H9 (cell line): ENCODE measurements around the gene GPATCH2. TPM values are rescaled to one million over a fixed set of nuclear protein-coding genes. Genes with fewer than 3 reads are reported as not detected.

ENCODE experiments used
- DNase-seq: peaks from one replicate; pipeline ENCODE4 v3.0.0-alpha.2; 2017
- H2AFZ ChIP-seq: one replicate; pipeline ENCODE4 v1.6.1; 2013; ENCODE audit warnings: mild to moderate bottlenecking, low read length, control low read depth, moderate library complexity
- H2AK5ac ChIP-seq: 2 replicates; pipeline ENCODE4 v1.6.1; 2013; ENCODE audit warnings: low read length, control low read depth, mixed read lengths; ENCODE audit not compliant: insufficient read length
- H2BK120ac ChIP-seq: one replicate; pipeline ENCODE4 v1.6.1; 2013; ENCODE audit warnings: low read depth, mild to moderate bottlenecking, low read length, control low read depth, inconsistent platforms; ENCODE audit not compliant: poor library complexity, severe bottlenecking
- H2BK12ac ChIP-seq: 2 replicates; pipeline ENCODE4 v1.6.1; 2013; ENCODE audit warnings: low read length, control low read depth, mixed read lengths, low read depth; ENCODE audit not compliant: insufficient read length
- H2BK15ac ChIP-seq: 2 replicates; pipeline ENCODE4 v1.6.1; 2013; ENCODE audit warnings: low read depth, low read length, control low read depth
- H2BK20ac ChIP-seq: one replicate; pipeline ENCODE4 v1.6.1; 2013; ENCODE audit warnings: low read depth, mild to moderate bottlenecking, low read length, control low read depth, inconsistent platforms; ENCODE audit not compliant: poor library complexity, severe bottlenecking
- H2BK5ac ChIP-seq: 2 replicates; pipeline ENCODE4 v1.6.1; 2013; ENCODE audit warnings: low read length, control low read depth, mixed read lengths; ENCODE audit not compliant: insufficient read length
- H3K14ac ChIP-seq: 2 replicates; pipeline ENCODE4 v1.6.1; 2013; ENCODE audit warnings: low read length, control low read depth; ENCODE audit not compliant: insufficient read depth
- H3K18ac ChIP-seq: 2 replicates; pipeline ENCODE4 v1.6.1; 2013; ENCODE audit warnings: low read depth, mild to moderate bottlenecking, mixed read lengths, low read length, control low read depth; ENCODE audit not compliant: insufficient read length
- H3K23ac ChIP-seq: 2 replicates; pipeline ENCODE4 v1.6.1; 2013; ENCODE audit warnings: low read length, control low read depth, mixed read lengths, low read depth; ENCODE audit not compliant: insufficient read length
- H3K23me2 ChIP-seq: 2 replicates; pipeline ENCODE4 v1.6.1; 2013; ENCODE audit warnings: low read depth, mild to moderate bottlenecking, mixed read lengths, low read length, control low read depth; ENCODE audit not compliant: insufficient read length, poor library complexity, severe bottlenecking
- H3K27ac ChIP-seq: 2 replicates; pipeline ENCODE4 v1.5.1; 2013; ENCODE audit warnings: low read length, control low read depth, mixed read lengths, low read depth; ENCODE audit not compliant: insufficient read length
- H3K27me3 ChIP-seq: 2 replicates; pipeline ENCODE4 v1.6.1; 2013; ENCODE audit warnings: low read length, control low read depth, inconsistent platforms; ENCODE audit not compliant: insufficient read depth
- H3K4ac ChIP-seq: 2 replicates; pipeline ENCODE4 v1.6.1; 2013; ENCODE audit warnings: low read depth, mild to moderate bottlenecking, control low read depth, inconsistent platforms, low read length, moderate library complexity
- H3K4me1 ChIP-seq: 2 replicates; pipeline ENCODE4 v1.6.1; 2013; ENCODE audit warnings: low read length, control low read depth, inconsistent platforms; ENCODE audit not compliant: insufficient read depth
- H3K4me2 ChIP-seq: 2 replicates; pipeline ENCODE4 v1.6.1; 2013; ENCODE audit warnings: low read length, control low read depth, mixed read lengths; ENCODE audit not compliant: insufficient read length, insufficient read depth
- H3K56ac ChIP-seq: 2 replicates; pipeline ENCODE4 v1.6.1; 2013; ENCODE audit warnings: low read depth, mild to moderate bottlenecking, mixed read lengths, low read length, control low read depth; ENCODE audit not compliant: insufficient read length
- H3K79me1 ChIP-seq: 2 replicates; pipeline ENCODE4 v1.6.1; 2013; ENCODE audit warnings: low read depth, mild to moderate bottlenecking, moderate library complexity, low read length, control low read depth, inconsistent platforms; ENCODE audit not compliant: insufficient read depth, poor library complexity, severe bottlenecking
- H3K79me2 ChIP-seq: 2 replicates; pipeline ENCODE4 v1.6.1; 2013; ENCODE audit warnings: low read length, control low read depth, inconsistent platforms; ENCODE audit not compliant: insufficient read depth
- H3K9ac ChIP-seq: 2 replicates; pipeline ENCODE4 v1.6.1; 2013; ENCODE audit warnings: low read length, control low read depth, mixed read lengths; ENCODE audit not compliant: insufficient read length; ENCODE audit errors: extremely low read depth
- H3K9me3 ChIP-seq: one replicate; pipeline ENCODE4 v1.6.1; 2013; ENCODE audit warnings: low read depth, low read length, inconsistent platforms; ENCODE audit not compliant: control insufficient read depth
- H3T11ph ChIP-seq: one replicate; pipeline ENCODE4 v1.6.1; 2013; ENCODE audit warnings: mild to moderate bottlenecking, low read length, control low read depth, inconsistent platforms
- H4K20me1 ChIP-seq: one replicate; pipeline ENCODE4 v1.6.1; 2013; ENCODE audit not compliant: control insufficient read depth, insufficient read length, insufficient read depth
- H4K5ac ChIP-seq: 2 replicates; pipeline ENCODE4 v1.6.1; 2013; ENCODE audit warnings: low read depth, mild to moderate bottlenecking, mixed read lengths, low read length, control low read depth; ENCODE audit not compliant: insufficient read length
- H4K8ac ChIP-seq: replicated peaks from 2 replicates; pipeline ENCODE4 v1.6.1; 2013; ENCODE audit warnings: low read length, control low read depth, mixed read lengths, low read depth; ENCODE audit not compliant: insufficient read length
- H4K91ac ChIP-seq: 2 replicates; pipeline ENCODE4 v1.6.1; 2013; ENCODE audit warnings: low read depth, mild to moderate bottlenecking, moderate library complexity, mixed read lengths, low read length, control low read depth; ENCODE audit not compliant: insufficient read length
- H3K27ac Mint-ChIP-seq, 3 experiments: 2 replicates in 2 of 3; 3 replicates in 1 of 3; pipeline ENCODE4 v1.8.0; 2020 to 2021; ENCODE audit warnings: mixed read lengths in 3 of 3, mild to moderate bottlenecking in 1 of 3, moderate library complexity in 1 of 3
- H3K27me3 Mint-ChIP-seq: 2 replicates; pipeline ENCODE4 v1.8.0; 2021; ENCODE audit warnings: low read depth, mild to moderate bottlenecking, moderate library complexity, mixed read lengths
- H3K36me3 Mint-ChIP-seq, 3 experiments: 2 replicates in 2 of 3; 3 replicates in 1 of 3; pipeline ENCODE4 v1.8.0; 2020 to 2021; ENCODE audit warnings: low read depth in 3 of 3, mixed read lengths in 3 of 3; ENCODE audit not compliant: insufficient read depth in 1 of 3
- H3K4me1 Mint-ChIP-seq, 2 experiments: 2 replicates each; pipeline ENCODE4 v1.8.0; 2020; ENCODE audit warnings: mixed read lengths in 2 of 2
- H3K4me3 Mint-ChIP-seq, 2 experiments: 2 replicates in 1 of 2; 3 replicates in 1 of 2; pipeline ENCODE4 v1.8.0; 2020 to 2021; ENCODE audit warnings: mild to moderate bottlenecking in 2 of 2, mixed read lengths in 2 of 2, moderate library complexity in 1 of 2
- H3K9me3 Mint-ChIP-seq, 2 experiments: 2 replicates in 1 of 2; 3 replicates in 1 of 2; pipeline ENCODE4 v1.8.0; 2020; ENCODE audit warnings: mild to moderate bottlenecking in 2 of 2, mixed read lengths in 2 of 2, moderate library complexity in 1 of 2
- CTCF ChIP-seq: fragments of 200-600 bp; sonication (generic); conservative IDR thresholded peaks from 3 replicates; pipeline ENCODE4 v1.8.0; 2021; ENCODE audit warnings: antibody characterized with exemption, mild to moderate bottlenecking
- WGBS: extraction: QIAGEN DNeasy Blood & Tissue Kit; methylation state at CpG from one replicate; pipeline ENCODE4 v1.1.7; 2013; ENCODE audit warnings: missing lambda C conversion rate, low lambda C conversion rate, mixed read lengths; ENCODE audit not compliant: insufficient read length; ENCODE audit errors: extremely low coverage; 5-methylcytosine and 5-hydroxymethylcytosine counted together
- total RNA-seq: library from RNA; stranded (reverse); gene quantifications from 2 replicates; pipeline ENCODE4 v1.2.1, GENCODE V29; 2021

The GPATCH2 gene
- total RNA-seq, 1 experiment from 2014 or later = 14.3 TPM

GRCh38 chr1:217389895-217390294 is 241.0 kb downstream of the GPATCH2 start:
- Histone ChIP-seq H3T11ph (no peak overlapping the region), H3K27me3 (no peaks in the 10 kb centered on the region), H2BK12ac (no peak overlapping the region), H2AFZ (no peak overlapping the region), H2BK20ac (no peak overlapping the region), H4K8ac (no peak overlapping the region), H2BK15ac (no peak overlapping the region), H3K9ac (no peak overlapping the region), H3K56ac (no peak overlapping the region), H4K20me1 (no peaks in the 10 kb centered on the region), H3K27ac (no peak overlapping the region), H3K4me1 (no peaks in the 10 kb centered on the region), H2BK120ac (no peak overlapping the region), H3K4ac (no peak overlapping the region), H4K5ac (no peak overlapping the region), H3K9me3 (no peaks in the 10 kb centered on the region), H4K91ac (no peak overlapping the region), H3K23ac (no peak overlapping the region), H3K4me2 (no peak overlapping the region), H3K18ac (no peak overlapping the region), H3K14ac (no peak overlapping the region), H2BK5ac (no peak overlapping the region), H3K79me2 (no peaks in the 10 kb centered on the region), H3K79me1 (no peaks in the 10 kb centered on the region), H3K23me2 (no peaks in the 10 kb centered on the region), H2AK5ac (no peak overlapping the region)
- H3K4me3 Mint-ChIP-seq = no peak overlapping the region
- H3K27ac Mint-ChIP-seq = no peak overlapping the region
- no peaks in the 10 kb centered on the region for H3K4me1 Mint-ChIP-seq
- no peaks in the 10 kb centered on the region for H3K36me3 Mint-ChIP-seq
- WGBS = no CpG with 5 or more reads among the region's 5 CpGs
- no peak for DNase-seq
- peaks cover 0 to 2% of the 10 kb centered on the region in 2 experiments; a peak in 2 of 5 replicates for H3K9me3 Mint-ChIP-seq
- no peak for TF ChIP-seq CTCF
- H3K27me3 Mint-ChIP-seq = peaks cover 56% of the 10 kb centered on the region
